Nephron (organoid): ENCODE results near the gene APPBP2.

Experiments
- H3K27ac Mint-ChIP-seq, 3 experiments: 2 replicates each; pipeline ENCODE4 v1.8.0; 2020; ENCODE audit warnings: mixed read lengths in 3 of 3, mild to moderate bottlenecking in 2 of 3, moderate library complexity in 1 of 3
- H3K27me3 Mint-ChIP-seq: 2 replicates; pipeline ENCODE4 v1.8.0; 2021; ENCODE audit warnings: low read depth, mild to moderate bottlenecking, moderate library complexity, mixed read lengths
- H3K36me3 Mint-ChIP-seq: 2 replicates; pipeline ENCODE4 v1.8.0; 2020; ENCODE audit warnings: low read depth, mixed read lengths
- H3K4me1 Mint-ChIP-seq: 2 replicates; pipeline ENCODE4 v1.8.0; 2020; ENCODE audit warnings: mixed read lengths
- H3K4me3 Mint-ChIP-seq, 3 experiments: 2 replicates each; pipeline ENCODE4 v1.8.0; 2020; ENCODE audit warnings: mild to moderate bottlenecking in 3 of 3, mixed read lengths in 3 of 3, moderate library complexity in 2 of 3
- H3K9me3 Mint-ChIP-seq: 2 replicates; pipeline ENCODE4 v1.8.0; 2020; ENCODE audit warnings: mixed read lengths
- TF ChIP-seq, protein P1 (sequence below), 3 experiments: fragments of 200-600 bp; sonication (generic); IDR thresholded peaks; one replicate each; pipeline ENCODE4 v1.5.0; 2021; ENCODE audit warnings: antibody characterized with exemption in 3 of 3; ENCODE audit not compliant: unreplicated experiment in 3 of 3

The APPBP2 gene

DNA sequence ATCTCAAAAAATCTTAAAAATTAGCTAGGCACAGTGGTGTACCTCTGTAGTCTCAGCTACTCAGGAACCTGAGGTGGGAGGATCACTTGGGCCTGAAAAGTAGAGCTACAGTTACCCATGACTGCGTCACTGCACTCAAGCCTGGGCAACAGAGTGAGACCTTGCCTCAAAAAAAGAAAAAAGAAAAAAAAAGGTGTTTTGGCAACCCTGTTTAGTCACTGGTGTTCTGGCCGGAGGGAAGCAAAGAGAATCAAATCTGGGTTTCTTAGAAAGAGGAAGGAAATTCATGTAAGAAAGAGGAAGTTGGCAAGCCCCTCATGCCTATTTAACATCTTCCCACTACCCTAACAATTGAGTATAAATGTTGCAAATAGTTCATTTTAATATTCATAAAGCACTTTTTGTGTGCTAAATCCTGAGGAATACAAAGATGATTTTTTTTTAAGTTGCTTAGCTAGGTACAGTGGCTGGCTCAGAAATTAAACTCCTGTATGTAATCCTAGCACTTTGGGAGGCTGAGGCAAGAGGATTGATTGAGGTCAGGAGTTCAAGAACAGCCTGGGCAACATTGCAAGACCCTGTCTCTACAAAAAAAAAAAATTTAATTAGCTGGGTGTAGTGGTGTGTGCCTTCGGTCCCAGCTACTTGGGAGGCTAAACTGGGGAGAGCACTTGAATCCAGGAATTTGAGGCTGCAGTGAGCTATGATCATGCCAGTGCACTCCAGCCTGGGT, 127.6 kb downstream of the APPBP2 start:
- Mint-ChIP-seq H3K9me3 (no peaks in the 10 kb centered on the region), H3K4me3 (no peak overlapping the region)

DNA sequence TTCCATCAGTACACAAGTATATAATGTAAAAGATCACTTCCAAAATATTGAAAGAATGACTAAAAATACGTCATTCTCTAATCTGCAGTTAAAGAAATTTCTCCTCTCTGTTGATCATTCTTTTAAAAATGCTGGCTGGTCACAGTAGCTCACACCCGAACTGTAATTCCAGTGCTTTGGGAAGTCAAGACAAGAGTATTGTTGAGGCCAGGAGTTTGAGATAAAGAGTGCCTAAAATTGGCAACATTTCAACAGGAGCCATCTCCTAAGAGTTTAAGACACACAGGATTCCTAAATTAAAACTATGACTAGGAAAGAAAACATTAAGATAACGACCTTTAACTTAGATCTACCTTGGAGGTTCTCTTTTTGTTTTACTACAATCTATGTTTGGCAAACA, 129.6 kb downstream of the APPBP2 start:
- peaks cover 11% of the 10 kb centered on the region for H3K4me1 Mint-ChIP-seq
- peaks cover under 1% of the 10 kb centered on the region for H3K27me3 Mint-ChIP-seq
- TF ChIP-seq, protein P1, sequence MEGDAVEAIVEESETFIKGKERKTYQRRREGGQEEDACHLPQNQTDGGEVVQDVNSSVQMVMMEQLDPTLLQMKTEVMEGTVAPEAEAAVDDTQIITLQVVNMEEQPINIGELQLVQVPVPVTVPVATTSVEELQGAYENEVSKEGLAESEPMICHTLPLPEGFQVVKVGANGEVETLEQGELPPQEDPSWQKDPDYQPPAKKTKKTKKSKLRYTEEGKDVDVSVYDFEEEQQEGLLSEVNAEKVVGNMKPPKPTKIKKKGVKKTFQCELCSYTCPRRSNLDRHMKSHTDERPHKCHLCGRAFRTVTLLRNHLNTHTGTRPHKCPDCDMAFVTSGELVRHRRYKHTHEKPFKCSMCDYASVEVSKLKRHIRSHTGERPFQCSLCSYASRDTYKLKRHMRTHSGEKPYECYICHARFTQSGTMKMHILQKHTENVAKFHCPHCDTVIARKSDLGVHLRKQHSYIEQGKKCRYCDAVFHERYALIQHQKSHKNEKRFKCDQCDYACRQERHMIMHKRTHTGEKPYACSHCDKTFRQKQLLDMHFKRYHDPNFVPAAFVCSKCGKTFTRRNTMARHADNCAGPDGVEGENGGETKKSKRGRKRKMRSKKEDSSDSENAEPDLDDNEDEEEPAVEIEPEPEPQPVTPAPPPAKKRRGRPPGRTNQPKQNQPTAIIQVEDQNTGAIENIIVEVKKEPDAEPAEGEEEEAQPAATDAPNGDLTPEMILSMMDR (IDR thresholded peaks at IDR 0.05; ENCODE audit: unreplicated experiment in 3 of 3) = no peak
- H3K4me3 Mint-ChIP-seq = no peak overlapping the region
- no peaks in the 10 kb centered on the region for H3K36me3 Mint-ChIP-seq
- H3K9me3 Mint-ChIP-seq = no peaks in the 10 kb centered on the region
- H3K27ac Mint-ChIP-seq = peak overlapping the region in 2 of 3 experiments; percentile 9 to 38

More for the DNA sequence above, 127.6 kb downstream of the APPBP2 start:
- Mint-ChIP-seq H3K27me3 (no peaks in the 10 kb centered on the region), H3K4me1 (peaks cover 6% of the 10 kb centered on the region), H3K36me3 (no peaks in the 10 kb centered on the region), H3K27ac (peak overlapping the region in 1 of 3 experiments; percentile 31)
- TF ChIP-seq, protein P1 (IDR thresholded peaks at IDR 0.05; ENCODE audit: unreplicated experiment in 3 of 3) = no peak

DNA sequence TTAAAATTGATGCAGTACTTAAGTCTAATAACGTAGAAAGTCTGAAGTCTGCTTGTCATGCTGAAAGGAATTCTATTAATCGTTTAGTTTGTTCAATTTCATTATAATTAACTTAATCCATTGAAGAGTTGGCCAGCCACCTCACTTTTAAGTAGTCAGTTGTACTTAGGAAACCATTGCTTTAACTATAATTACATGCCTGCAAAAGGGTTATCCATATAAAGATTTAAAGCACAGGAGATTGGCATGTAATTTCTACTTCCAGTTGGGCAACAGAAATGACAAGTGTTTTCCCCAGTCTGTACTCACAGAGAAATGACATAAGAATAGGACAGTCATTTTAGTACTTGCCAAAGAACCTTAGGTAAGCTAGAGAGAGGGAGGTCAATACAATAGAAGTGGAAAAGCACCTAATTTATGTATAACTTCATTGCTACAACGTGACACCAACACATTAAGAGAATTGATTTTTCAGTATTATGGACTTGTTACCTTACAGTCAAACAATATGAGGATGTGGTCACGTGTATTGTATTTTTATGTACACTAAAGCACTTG, 130.5 kb downstream of the APPBP2 start:
- Mint-ChIP-seq H3K4me3 (no peak overlapping the region), H3K36me3 (no peaks in the 10 kb centered on the region)
- TF ChIP-seq, protein P1 (IDR thresholded peaks at IDR 0.05; ENCODE audit: unreplicated experiment in 3 of 3) = no peak

DNA sequence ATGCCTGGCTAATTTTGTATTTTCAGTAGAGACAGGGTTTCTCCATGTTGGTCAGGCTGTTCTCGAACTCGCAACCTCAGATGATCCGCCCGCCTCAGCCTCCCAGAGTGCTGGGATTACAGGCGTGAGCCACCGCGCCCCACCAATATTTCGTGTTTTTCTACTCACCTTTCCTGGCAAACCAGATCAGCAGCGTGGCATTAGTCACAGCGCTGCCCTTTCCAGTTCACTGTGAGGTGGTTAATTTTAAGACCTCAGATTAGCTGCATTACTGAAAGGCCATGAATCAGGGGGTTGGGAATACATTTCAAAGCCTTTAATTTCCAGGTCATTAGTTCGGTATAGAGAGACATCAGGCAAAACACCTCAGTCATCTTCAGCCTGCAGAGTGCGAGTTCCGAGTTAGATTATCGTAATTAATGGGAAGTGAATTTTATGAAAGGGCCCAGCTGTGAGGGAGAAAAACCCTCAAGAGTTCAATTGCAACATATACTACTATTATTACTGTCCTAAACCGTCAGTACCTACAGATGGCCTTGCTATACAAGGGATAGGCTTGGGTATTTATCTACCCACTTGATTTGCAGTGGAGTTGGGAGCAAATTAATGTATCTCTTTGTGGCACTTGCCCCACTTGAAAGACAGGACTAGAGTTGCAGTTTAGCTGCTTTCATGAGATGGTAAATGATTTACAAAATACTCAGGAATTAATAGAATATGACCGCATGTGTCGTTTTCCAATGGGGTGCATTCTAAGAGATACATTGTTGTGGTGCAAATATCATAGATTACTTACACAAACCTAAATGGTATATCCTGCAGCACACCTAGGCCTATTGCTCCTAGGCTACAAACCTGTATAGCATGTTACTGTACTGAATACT, 132.0 kb downstream of the APPBP2 start:
- peaks cover 3% of the 10 kb centered on the region for H3K27me3 Mint-ChIP-seq
- H3K27ac Mint-ChIP-seq = peak overlapping the region; percentile 52 to 79 (median 79)
- peaks cover 26% of the 10 kb centered on the region for H3K4me1 Mint-ChIP-seq
- H3K9me3 Mint-ChIP-seq = no peaks in the 10 kb centered on the region
- peak overlapping the region; percentile 48 to 65 (median 65) for H3K4me3 Mint-ChIP-seq
- TF ChIP-seq, protein P1 (IDR thresholded peaks at IDR 0.05; ENCODE audit: unreplicated experiment in 3 of 3) = no peak
- H3K36me3 Mint-ChIP-seq = no peaks in the 10 kb centered on the region

More for the DNA sequence above, 130.5 kb downstream of the APPBP2 start:
- Mint-ChIP-seq H3K4me1 (peaks cover 15% of the 10 kb centered on the region), H3K27ac (no peak overlapping the region), H3K9me3 (no peaks in the 10 kb centered on the region), H3K27me3 (peaks cover 3% of the 10 kb centered on the region)
